Left kidney (tissue), 8 donors: ENCODE results near the gene C9orf78. TPM values are rescaled to one million over a fixed set of nuclear protein-coding genes. Genes with fewer than 3 reads are reported as not detected.

ENCODE experiments used
- DNase-seq: peaks from one replicate; pipeline ENCODE4 v3.0.0-alpha.2; 2013
- long read RNA-seq, 8 donors: transcript quantifications; one replicate each; lab custom pipeline, GENCODE V29; 2026
- polyA plus RNA-seq: library from polyadenylated mRNA; unstranded; fragments of 120-200 nt; gene quantifications from one replicate; pipeline ENCODE4 v1.2.1, GENCODE V29; 2013; ENCODE audit not compliant: insufficient read length

C9orf78 gene, protein sequence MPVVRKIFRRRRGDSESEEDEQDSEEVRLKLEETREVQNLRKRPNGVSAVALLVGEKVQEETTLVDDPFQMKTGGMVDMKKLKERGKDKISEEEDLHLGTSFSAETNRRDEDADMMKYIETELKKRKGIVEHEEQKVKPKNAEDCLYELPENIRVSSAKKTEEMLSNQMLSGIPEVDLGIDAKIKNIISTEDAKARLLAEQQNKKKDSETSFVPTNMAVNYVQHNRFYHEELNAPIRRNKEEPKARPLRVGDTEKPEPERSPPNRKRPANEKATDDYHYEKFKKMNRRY
- polyA plus RNA-seq = 79.5 TPM
- long read RNA-seq, donor 1, transcript C9orf78-201 (9 exons, 1,795 nt) = major isoform, 19 of 35 reads
- long read RNA-seq, donor 1, partial matches to known transcripts = 15 of 35 reads
- long read RNA-seq, donor 1, other reads (novel, unspliced or antisense) = 0 of 35 reads
- long read RNA-seq, donor 2, transcript C9orf78-201 (9 exons, 1,795 nt) = major isoform, 15 of 31 reads
- long read RNA-seq, donor 2, partial matches to known transcripts = 16 of 31 reads
- long read RNA-seq, donor 2, other reads (novel, unspliced or antisense) = 0 of 31 reads
- long read RNA-seq, donor 3, transcript C9orf78-201 (9 exons, 1,795 nt) = major isoform, 15 of 15 reads
- long read RNA-seq, donor 3, partial matches to known transcripts = 0 of 15 reads
- long read RNA-seq, donor 3, other reads (novel, unspliced or antisense) = 0 of 15 reads
- long read RNA-seq, donor 4, partial matches to known transcripts = 0 of 1 reads
- long read RNA-seq, donor 4, other reads (novel, unspliced or antisense) = 0 of 1 reads
- long read RNA-seq, donor 5, transcript C9orf78-201 (9 exons, 1,795 nt) = major isoform, 47 of 66 reads
- long read RNA-seq, donor 5, partial matches to known transcripts = 19 of 66 reads
- long read RNA-seq, donor 5, other reads (novel, unspliced or antisense) = 0 of 66 reads
- long read RNA-seq, donor 6, transcript C9orf78-201 (9 exons, 1,795 nt) = major isoform, 22 of 27 reads
- long read RNA-seq, donor 6, partial matches to known transcripts = 5 of 27 reads
- long read RNA-seq, donor 6, other reads (novel, unspliced or antisense) = 0 of 27 reads
- long read RNA-seq, donor 7, transcript C9orf78-201 (9 exons, 1,795 nt) = major isoform, 22 of 45 reads
- long read RNA-seq, donor 7, partial matches to known transcripts = 21 of 45 reads
- long read RNA-seq, donor 7, other reads (novel, unspliced or antisense) = 0 of 45 reads
- long read RNA-seq, donor 8, transcript C9orf78-201 (9 exons, 1,795 nt) = major isoform, 8 of 8 reads
- long read RNA-seq, donor 8, partial matches to known transcripts = 0 of 8 reads
- long read RNA-seq, donor 8, other reads (novel, unspliced or antisense) = 0 of 8 reads

GRCh38 chr9:129835128-129835859 lies at the start of gene C9orf78, which contains the start of gene USP20:
TSS of gene C9orf78 (minus strand) at chr9:129835275. CDS start at chr9:129835221, 54 bp downstream.
TSS of gene USP20 (plus strand) at chr9:129835458. CDS start at chr9:129852556, 17,098 bp downstream.
- DNase-seq = peak; percentile 96

- DNase-seq = peak; percentile 90
These were observed 49.3 kb upstream of the C9orf78 start for GRCh38 chr9:129884220-129885017.

DNA sequence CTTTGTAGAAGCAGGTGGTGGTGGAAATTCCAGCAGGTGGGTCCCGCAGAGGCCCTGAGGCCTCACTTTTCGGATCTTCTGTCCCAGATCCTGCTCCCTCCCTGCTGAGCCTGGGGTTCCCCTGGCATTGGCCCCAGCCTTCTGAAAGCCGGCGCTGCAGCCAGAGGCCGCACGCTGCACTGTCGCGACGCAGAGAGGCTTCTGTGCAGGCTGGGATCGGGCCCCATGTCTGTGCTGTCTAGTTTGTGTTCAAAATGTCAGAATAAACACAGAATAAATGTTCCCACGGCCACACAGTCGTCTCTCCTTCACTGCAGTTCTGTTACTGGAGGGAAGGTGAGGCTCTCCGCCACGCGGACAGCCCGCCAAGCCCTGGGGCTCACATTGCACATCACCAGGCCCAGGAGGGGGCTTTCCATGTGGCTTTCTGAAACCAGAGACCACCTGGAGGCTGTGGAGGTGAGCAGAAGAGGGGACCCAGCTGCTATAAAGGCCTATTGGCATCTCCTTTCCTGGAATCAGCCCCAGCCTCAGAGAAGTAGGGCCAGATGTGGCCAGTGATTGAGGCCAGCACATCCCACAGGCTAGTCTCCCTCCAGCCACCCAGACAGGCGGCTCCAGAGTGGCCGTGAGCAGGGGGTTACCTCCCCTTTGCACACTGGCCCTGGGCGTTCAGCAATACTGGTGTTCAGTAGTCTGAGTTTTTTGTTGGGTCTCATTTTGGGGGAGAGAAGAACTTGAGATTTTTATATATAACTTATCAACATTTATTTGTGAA lies 46.7 kb upstream of the C9orf78 start:
- no peak for DNase-seq

DNA sequence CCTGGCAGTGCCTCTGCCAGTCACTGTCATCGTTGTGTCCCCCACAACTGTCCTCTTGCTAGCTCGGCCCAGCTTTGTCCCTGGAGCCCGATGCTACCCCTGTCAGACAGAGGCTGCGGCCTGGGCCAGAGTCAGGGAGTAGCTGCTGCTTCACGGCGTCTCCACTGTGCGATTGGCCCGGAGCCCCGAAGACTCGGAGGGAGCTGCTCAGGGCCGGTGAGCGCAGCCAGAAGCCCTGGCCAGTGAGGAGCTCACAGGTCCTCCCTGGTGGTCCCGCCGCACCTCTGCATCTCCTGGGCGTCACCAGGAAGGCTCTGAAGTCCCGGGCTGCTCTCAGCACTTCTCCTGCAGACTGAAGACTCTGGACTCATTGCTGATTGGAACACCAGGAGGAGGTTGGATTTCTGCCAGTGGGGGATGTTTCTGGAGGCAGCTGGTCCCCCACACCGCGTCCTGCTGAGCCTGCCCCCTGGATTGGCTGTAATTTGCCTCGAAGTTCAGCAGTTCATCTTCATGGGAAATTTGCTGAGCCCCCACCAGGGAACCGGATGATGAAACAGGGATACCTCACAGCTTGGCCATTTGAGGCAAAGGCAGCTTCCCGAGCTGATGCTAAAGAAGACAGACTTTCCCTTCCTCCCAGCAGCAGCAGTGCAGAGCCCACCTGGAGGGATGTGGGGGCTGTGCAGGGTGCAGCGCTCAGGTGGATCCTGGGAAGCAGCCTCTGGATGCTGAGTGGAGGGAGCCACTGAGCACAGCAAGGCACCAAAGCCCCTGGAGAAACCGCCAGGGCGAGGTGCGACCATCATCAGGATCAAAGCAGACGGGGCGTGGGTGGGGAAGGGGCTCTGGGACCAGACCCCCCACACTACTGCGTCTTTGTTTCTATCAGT lies 45.8 kb upstream of the C9orf78 start:
- DNase-seq = no peak

- DNase-seq = no peak
These were observed 45.0 kb upstream of the C9orf78 start for GRCh38 chr9:129879991-129880653.

- no peak for DNase-seq
These were observed 44.1 kb upstream of the C9orf78 start for GRCh38 chr9:129879103-129879699.

- DNase-seq = no peak
These were observed 43.2 kb upstream of the C9orf78 start for GRCh38 chr9:129878291-129878690.

- DNase-seq = no peak
These were observed 41.7 kb upstream of the C9orf78 start for GRCh38 chr9:129876815-129877214.

GRCh38 chr9:129875687-129876395 lies 40.8 kb upstream of the C9orf78 start:
- DNase-seq = no peak

GRCh38 chr9:129875181-129875611 lies 40.1 kb upstream of the C9orf78 start:
- no peak for DNase-seq

- DNase-seq = no peak
These were observed 39.4 kb upstream of the C9orf78 start for GRCh38 chr9:129874261-129875101.

- DNase-seq = no peak
These were observed 38.6 kb upstream of the C9orf78 start for GRCh38 chr9:129873563-129874190.

- DNase-seq = no peak
These were observed 36.0 kb upstream of the C9orf78 start for GRCh38 chr9:129871046-129871445.

DNA sequence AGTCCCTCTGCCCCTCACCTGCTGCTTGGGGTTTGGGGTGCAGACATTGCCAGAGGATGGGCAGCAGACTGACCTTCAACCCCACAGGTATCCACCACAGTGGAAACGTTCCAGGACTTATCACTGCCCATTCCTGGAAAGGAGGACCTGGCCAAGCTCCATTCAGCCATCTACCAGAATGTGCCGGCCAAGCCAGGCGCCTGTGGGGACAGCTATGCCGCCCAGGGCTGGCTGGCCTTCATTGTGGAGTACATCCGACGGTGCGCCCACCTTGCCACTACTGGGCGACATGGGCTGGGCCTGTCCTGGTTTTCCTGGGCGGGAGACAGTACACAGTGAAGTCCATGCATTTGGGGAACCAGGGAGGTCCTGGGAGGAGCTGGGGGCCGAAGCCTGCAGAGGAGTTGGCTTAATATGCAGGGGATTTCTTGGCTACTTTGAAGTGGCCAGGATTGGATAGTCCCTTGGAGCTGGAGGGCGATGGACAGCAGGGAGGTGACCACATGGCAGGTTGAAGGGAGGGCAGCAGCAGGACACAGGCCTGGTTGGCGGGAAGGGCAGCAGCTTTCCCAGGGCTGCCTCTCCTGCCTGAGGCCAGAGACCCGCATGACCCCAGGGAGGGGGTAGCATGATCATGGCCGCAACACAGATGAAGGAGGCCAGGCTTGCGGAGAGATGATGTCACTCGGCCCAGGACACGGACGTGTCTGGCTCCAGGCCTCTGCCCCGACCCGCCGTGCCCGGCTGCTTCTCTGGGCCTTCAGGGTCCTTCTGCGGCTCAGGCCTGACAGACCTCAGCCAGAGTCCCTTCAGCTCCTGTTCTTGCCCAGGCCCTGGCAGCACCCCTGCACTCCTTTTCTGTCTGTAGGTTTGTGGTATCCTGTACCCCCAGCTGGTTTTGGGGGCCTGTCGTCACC lies 34.8 kb upstream of the C9orf78 start:
- no peak for DNase-seq
